NAMALWA (cell line): Measurements from ENCODE around the gene ZDHHC19.
A peak's percentile ranks its signal among the peaks of the same experiment; 100 is the strongest.
"Not testable (repeated sequence)": the region's sequence is repeated elsewhere in the genome, so short reads cannot be mapped to it uniquely, and the experiment has no call there.

Experiments
- DNase-seq: peaks from one replicate; pipeline ENCODE4 v3.0.0-alpha.2; 2015; ENCODE audit warnings: low spot score

Gene ZDHHC19

DNA sequence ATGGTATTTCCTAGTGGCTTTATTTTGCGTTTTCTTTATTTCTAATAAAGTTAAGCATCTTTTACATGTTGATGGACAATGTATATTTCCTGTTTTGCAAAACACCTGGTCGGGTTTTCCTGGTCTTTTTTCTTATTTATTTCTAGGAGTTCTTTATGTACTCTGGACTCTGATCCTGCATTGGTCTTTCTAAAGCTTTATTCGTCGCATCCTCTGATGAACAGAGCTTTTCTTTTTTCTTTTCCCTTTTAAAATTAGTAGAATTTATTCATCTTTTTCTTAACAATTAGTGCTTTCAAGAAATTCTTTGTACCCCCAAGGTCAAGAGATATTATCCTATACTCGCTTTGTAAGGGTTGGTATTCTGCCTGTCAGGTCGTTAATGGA is 32.2 kb downstream of the ZDHHC19 start:
- DNase-seq = no peak

DNA sequence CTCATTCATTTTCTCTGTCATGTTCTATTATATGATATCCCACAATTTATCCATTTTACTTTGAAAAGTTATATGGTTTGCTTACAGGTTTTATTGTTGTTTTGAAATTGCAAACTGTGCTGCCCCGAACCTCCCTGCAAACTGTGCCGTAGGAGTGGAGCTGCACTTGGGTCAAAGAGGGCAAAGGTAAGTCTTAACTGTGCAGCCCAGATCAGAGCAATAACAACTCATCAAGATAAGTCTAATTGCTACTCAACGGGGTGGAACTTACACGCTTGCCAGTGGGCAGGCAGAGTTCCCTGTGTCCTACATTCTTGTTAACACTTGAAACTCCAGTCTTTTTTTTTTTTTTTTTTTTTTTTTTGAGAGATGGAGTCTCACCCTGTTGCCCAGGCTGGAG is 33.2 kb downstream of the ZDHHC19 start:
- no peak for DNase-seq

DNA sequence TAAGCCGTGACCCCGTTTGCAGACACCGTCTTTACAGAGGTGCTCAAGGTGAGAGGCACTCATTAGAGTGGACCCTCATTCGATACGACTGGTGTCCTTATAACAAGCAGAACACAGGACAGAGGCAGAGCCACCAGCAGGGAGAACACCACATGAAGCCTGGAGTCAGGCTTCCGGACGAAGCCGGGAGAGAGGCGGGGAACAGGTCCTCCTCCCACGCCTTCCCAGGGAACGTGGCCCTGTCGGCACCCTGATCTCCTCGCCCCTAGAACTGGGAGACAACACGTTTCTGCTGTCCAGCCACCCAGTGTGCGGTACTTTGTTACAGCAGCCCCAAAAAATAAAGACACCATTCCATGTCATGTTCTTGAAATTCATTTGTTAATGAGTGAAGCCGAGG is 33.6 kb downstream of the ZDHHC19 start:
- DNase-seq = no peak

DNA sequence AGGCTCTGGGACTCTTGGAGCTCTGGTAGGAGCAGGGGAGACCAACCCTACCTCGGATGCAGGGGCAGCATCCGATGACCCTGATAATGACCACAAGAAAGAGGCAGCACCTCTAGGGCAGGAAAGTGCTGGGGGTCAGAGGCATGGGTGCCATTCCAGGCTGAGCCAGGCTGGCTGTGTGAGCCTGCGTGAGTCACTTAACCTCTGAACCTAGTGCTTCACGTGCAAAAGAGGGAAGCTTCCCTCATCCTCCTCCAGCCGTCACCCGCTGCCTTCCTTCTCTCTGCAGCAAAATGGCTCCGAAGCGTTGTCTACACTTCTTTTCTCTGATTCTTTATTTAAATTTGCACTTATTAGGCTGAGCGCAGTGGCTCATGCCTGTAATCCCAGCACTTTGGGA is 35.5 kb downstream of the ZDHHC19 start:
- no peak for DNase-seq

DNA sequence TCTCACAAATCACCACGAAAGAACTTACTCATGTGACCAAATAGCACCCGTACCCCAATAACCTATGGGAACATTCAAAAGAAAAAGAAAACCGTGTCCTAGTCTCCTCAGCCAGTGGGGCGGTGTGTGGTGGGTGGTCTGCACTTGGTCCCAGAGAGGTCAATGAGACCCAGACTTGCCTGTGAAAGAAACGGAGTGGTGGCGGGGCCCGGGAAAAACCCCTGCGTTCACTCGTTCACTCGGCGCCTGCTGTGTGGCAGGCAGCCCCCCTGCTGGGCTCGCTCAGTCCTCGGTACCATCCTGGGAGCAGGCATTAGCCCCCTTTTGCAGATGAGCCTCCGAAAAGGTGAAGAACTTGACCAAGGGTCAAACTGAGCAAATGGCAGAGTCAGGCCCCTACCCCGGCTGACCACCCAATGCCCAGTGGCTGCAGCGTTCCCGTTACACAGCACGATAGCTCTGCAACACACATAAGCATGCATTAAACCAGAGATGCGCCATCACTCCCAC is 36.0 kb downstream of the ZDHHC19 start:
- DNase-seq = no peak

DNA sequence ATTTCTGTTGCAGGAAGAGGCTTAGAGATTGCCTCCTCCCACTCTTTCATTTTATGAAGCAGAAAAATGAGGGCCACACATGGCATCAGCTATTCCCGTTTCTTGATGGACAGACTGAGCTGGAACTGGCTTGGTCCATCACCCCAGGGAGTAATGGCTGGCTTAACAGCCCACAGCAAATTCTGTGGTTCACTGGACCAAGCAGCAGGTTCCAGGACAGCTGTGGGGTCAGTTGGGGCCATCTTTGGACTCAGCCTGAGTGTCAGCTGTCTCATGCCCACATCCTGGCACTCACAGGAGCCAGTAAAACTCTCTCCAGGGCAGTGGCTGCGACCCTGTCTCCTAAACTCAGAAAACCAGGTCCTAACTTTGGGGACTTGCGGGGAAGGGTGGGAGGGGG is 36.5 kb downstream of the ZDHHC19 start:
- DNase-seq = no peak

DNA sequence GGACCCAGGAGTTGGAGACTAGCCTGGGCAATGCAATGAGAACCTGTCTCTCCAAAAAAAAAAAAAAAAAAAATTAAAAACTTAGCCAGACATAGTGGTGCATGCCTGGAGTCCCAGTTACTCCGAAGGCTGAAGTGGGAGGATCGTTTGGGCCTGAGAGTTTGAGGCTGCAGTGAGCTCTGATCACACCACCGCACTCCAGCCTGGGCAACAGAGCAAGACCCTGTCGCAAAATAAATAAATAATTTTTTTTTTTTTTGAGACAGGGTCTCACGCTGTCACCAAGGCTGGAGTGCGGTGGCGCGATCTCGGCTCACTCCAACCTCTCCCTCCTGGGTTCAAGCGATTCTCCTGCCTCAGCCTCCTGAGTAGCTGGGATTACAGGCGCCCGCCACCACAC is 40.9 kb downstream of the ZDHHC19 start:
- DNase-seq = not testable (repeated sequence)

DNA sequence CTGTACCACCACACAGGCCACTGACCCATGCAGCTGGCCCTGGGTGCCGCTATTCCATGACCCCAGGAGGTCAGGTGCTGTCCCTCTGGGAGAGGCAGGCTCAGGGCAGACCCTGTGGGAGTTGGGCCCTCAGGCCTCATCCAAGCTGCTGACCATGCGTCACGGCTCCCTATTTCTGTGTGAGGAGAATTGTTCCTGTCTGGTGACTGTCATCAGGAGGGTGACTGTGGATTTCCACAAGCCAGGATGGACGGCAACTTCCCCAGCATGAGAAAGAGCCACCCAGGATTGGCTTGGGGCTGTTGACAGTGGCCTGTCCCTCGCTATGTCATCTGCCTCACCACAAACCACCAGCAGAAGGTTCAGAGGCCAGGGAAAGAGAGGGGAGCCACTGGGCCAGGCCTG is 41.4 kb downstream of the ZDHHC19 start:
- DNase-seq = no peak

DNA sequence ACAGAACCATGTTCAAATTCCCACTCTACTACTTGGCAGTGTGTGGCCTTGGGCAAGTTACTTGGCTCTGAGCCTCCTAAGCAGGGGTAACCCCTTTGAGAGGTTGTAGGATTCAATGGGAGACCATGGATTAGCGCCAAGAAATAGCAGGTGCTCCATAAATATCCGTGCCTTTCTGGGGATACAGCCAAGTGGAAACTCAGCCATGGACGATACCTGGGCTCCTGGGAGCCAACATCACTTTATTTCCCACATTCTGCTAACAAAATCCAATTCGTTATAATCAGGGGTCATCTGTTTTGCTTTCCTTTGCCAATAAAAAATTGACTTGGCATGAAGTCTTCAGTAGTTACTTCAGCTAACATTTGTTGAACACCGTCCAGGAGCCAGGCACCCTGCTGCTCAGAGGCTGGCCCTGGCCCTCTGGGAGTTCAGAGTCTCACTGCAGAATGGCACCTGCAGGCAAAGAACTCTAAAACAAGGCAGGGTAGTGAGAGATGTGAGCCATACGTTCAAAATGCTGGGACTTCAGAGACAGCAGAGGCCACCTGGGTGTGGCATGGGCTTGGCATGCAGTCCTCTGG is 42.3 kb downstream of the ZDHHC19 start:
- DNase-seq = no peak

DNA sequence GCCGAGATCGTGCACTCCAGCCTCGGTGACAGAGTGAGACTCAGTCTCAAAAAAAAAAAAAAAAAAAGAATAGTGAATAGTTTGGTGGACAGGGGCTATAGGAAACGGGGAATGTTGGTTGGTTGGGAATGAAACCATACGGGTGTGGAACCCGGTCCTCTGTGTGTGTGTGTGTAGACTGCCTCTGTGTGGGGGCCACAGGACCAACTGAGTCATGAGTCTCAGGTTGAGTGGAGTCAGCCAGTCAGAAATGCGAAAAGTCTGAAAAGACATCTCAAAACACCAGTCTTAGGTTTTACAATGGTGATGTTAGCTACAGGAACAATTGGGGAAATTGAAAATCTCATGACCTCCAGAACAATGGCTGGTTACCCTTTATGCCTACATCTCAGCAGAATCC is 44.5 kb downstream of the ZDHHC19 start:
- no peak for DNase-seq

DNA sequence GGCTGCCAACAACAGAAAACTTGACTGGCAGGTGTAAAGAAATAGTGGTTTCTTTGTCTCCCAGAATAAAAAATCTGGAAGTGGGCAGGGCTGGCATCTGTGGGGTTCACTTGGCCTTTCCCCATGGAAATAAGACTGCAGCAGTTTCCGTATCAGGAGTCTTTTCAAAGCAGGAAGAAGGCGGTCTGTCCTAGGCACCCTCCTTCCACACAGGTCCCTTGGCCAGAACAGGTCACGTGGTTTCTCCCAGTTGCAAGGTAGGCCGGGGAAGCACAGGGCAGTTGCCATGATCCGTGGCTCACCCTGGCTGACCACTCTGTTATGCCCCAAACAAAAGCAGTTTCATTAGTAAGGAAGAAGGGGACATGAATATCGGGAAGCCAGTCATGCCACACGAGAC is 45.4 kb downstream of the ZDHHC19 start:
- no peak for DNase-seq

DNA sequence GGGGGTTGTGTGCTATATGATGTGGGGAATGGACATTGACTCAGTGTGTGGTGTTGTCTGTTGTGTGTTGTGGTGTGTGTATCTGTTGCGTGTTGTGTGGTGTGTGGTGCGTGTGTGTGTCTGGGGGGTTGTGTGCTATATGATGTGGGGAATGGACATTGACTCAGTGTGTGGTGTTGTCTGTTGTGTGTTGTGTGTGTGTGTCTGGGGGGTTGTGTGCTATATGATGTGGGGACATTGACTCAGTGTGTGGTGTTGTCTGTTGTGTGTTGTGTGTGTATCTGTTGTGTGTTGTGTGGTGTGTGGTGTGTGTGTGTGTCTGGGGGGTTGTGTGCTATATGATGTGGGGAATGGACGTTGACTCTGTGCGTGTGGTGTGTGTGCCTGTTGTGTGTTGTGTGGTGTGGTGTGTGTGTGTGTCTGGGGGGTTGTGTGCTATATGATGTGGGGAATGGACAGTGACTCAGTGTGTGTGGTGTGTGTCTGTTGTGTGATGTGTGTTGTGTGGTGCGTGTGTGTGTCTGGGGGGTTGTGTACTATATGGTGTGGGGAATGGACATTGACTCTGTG is 46.1 kb downstream of the ZDHHC19 start:
- DNase-seq = not testable (repeated sequence)

DNA sequence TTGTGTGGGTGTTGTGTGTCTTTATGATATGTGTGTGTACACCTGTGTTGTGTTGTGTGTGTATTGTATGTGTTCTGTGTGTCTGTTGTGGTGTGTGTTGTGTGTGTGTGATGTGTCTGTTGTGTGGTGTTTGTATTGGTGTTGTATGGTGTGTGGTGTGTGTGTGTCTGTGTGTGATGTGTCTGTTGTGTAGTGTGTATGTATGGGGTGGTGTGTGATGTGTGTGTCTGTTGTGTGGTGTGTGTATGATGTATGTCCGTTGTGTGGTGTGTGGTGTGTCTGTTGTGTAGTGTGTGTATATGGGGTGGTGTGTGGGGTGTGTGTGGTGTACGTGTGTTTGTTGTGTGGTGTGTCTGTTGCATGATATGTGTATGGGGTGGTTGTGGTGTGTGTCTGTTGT is 46.6 kb downstream of the ZDHHC19 start:
- DNase-seq = no peak

DNA sequence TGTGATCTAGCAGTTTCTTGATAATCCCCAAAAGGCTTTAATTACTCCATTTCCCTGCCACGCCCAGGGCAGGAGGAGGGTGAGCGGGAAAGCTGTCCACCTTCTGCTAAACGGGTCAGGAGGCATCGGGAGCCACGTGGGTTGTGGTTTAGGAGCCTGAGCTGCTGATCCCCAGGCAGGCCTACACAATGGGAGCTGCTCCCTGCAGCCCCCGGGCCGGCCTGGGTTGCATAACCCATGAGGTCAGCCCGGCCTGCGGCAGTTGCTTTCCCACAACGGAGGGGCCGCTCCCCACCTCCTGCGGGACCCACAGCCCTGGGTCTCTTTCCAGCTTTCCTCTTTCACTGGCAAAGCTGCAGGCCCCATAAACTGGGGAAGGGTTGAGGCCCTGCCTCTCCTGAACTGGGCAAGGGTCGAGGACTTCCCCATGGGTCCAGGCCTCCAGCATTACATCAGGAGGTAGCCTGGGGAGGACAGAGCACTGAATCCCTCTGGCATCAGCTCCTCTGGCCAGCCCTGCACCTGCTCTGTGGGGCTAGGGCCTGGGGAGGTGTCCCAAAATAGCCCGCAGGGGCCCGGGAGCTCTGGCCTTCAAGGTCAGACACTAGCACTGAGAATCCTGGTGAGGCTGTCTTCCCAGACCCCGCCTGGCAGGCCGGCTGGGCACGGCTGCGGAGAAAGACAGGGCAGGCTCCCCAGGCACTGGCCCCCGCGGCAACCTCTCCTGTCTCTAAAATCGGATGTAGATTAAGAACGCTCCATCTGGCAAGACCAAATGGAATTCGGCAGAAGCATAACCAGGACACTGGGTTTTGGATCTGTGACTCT is 47.3 kb downstream of the ZDHHC19 start:
- DNase-seq = no peak

DNA sequence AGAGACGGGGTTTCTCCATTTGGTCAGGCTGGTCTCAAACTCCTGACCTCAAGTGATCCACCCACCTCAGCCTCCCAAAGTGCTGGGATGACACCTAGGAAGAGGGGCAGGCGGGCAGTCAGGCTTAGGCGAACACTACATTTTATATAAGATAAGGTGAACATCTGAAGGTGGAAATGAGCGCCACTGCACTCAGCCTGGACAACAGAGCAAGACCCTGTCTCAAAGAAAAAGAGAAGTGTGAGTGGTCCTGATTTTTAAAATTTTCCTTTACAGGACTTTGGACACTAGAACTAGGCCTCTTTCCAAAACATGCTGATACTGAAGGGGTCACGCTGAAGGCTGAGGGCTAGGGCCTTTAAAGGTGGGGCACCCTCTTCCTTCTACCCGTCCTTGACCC is 48.0 kb downstream of the ZDHHC19 start:
- no peak for DNase-seq

DNA sequence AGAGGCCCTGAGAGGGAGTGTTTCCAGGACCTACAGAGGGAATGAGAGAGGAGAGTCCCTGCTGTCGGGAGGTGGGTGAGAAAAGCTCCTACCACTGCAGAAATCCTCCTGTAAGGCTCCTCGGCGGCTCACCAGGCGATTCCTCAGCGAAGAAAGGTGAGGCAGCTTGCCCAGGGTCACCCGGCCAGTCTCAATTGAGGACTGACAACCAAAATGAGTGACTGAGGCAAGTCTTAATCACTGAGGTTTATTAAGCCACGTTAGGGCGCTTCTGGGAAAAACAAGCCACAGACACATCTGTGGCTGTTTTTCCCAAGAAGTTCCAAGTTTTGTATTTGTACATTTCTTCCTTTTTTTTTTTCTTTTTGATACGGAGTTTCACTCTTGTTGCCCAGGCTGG is 48.5 kb downstream of the ZDHHC19 start:
- no peak for DNase-seq

DNA sequence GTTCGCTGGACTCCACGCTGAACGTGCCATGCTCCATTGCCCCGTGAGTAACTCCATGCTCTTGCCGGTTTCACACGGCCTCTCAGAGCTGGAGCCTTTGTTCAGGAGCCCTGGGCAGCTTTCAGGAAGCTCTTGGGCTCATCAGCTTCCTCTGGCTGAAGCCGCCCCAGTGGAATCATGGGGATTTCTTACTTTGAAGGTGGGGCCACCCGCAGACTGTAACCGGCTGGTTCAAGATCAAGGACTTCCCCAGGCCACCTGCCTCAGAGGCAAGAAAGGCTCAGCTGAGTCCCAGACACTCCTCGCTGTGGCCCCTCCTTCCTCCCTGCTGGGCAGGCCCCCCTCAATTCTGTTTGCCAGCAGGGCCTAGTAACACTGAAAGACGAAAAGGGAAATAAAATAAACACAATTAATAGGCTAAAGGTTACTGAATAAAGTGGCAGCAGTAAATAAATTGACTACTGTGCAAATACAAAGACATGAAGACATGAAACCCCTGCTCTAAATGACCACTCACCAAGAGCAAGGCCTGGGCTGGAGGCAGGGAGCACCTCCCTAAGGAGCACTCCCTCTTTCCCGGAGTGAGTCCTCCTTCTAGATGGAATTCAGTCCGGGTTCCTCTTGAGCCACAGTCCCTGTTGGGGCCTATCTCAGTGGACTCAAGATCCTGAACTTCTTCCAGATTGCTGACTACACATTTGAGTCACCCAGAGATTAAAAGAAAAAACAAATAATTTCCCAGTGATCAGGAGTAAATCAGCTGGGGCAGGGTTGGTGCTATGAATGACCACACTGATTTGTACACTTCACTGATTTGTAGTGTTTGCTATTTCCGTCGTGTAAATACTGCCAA is 51.0 kb downstream of the ZDHHC19 start:
- peak; percentile 37 for DNase-seq

DNA sequence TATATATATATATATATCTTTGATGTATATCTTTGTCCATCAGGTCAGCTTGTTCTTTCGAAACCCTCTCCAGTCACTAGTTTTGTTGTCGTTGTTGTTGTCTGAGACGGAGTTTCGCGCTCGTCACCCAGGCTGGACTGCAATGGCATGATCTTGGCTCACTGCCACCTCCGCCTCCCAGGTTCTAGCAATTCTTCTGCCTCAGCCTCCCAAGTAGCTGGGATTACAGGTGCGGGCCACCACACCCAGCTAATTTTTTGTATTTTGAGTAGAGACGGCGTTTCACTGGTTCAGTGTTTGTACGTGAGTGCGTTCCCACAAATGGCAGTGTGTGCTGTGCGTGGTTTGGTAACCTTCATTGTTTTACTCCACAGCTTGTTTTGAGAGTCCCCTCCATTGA is 51.7 kb downstream of the ZDHHC19 start:
- DNase-seq = no peak

DNA sequence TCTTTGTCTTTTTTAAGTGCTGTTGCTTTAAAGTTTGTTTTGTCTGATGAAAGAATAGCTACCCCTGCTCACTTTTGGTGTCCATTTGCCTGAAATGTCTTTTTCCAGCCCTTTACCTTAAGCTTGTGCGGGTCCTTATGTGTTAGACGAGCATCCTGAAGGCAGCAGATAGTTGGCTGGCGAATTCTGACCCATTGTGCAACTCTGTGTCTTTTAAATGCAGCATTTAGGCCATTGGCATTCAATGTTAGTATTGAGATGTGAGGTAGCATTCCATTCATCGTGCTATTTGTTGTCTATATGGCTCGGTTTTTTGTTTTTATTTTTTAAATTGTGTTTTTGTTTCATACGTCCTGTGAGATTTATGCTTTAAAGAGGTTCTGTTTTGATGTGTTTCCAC is 55.0 kb downstream of the ZDHHC19 start:
- DNase-seq = no peak

DNA sequence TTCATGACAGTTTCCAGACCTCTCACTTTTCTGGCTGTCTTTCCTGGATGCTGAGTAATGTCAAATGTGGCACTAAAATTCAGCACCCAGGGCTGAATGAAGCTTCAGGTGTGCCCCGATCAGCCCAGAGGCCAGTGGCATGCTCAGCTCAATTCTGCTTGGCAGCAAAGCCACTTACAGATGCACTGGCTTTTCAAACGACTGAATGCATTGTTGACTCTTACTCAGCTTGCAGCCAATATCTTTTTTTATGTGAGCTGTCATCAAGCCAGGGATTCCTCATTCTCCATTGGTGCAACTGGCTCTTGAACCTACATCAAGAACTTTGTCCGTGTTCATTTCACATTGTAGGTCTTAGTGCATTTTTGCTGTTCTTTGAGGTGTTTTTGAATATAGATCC is 60.7 kb downstream of the ZDHHC19 start:
- DNase-seq = no peak

DNA sequence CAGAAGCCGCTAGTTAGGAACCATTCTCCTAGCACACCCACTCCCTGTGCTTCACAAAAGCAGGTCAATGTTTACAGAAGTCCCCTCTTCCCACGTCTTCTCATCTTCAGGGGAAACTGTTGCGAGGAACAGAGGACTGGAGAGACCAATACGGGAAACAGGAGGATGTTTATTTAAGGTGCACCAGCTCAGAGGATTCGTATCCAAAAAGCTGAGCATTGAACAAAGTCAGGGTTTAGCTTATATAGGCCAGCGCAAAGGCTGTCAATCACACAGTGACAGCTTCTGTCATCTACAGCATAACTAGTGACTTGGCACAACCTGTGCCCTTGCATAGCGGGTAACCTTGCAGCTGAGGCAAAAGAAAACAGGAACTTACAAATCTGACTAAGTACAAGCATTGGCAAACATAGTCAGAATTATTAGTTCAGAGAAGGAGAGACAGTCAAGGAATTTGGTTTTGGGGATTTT is 61.3 kb downstream of the ZDHHC19 start:
- DNase-seq = peak; percentile 14

DNA sequence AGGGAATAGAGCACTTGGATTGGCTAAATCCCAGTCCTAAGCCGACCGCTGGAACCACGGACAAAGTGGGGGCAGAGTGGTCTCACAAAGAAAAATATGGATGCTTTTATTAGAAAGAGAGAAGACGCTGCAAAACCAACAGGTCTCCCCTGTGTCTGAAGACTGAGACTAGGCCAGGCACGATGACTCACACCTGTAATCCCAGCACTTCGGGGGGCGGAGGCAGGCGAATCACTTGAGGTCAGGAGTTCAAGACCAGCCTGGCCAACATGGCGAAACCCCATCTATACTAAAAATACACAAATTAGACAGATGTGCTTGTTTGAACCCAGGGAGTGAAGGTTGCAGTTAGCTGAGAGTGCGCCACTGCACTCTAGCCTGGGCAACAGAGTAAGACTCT is 61.8 kb downstream of the ZDHHC19 start:
- no peak for DNase-seq
